Endothelial cell of umbilical vein (primary cell): ENCODE results near the gene CLIC6. TPM values are rescaled to one million over a fixed set of nuclear protein-coding genes. Genes with fewer than 3 reads are reported as not detected.

Experiments
- BruUV-seq: library from RNA; stranded (reverse); fragments of 400-500 nt; replicated peaks from 2 replicates; lab custom pipeline; 2021; lab: Mats Ljungman, UMichigan
- CTCF ChIA-PET: fragments of 300-600, 350-600 bp; sonication (Branson Sonifier 250); formaldehyde crosslinking; loops from one replicate; lab custom pipeline; 2021; ENCODE audit warnings: antibody characterized with exemption, inconsistent platforms; lab: Charles Lee
- POLR2A ChIA-PET: fragments of 300-600, 350-600 bp; sonication (Branson Sonifier 250); formaldehyde crosslinking; loops from one replicate; lab custom pipeline; 2021; ENCODE audit warnings: antibody characterized with exemption, inconsistent platforms; lab: Charles Lee
- DNase-seq: peaks from one replicate; pipeline ENCODE4 v3.0.0-alpha.2; 2011; ENCODE audit warnings: low read depth, low spot score
- FAIRE-seq: peaks from 2 replicates; lab custom pipeline; 2011; peaks lifted over from hg19 to GRCh38; lab: Jason Lieb, UNC
- H2AFZ ChIP-seq: 2 replicates; pipeline ENCODE4 v1.6.0; 2012; ENCODE audit warnings: low read depth, low read length, control low read depth, inconsistent platforms
- H3K27ac ChIP-seq: 2 replicates; pipeline ENCODE4 v1.5.1; 2011; ENCODE audit warnings: low read depth, mild to moderate bottlenecking, control low read depth, low read length, moderate library complexity; ENCODE audit not compliant: insufficient read depth
- H3K27me3 ChIP-seq, 2 experiments: 2 replicates each; pipeline versions ENCODE4 v1.6.0 to v1.6.1; 2011; ENCODE audit warnings: low read length in 2 of 2, mixed read lengths in 1 of 2; ENCODE audit not compliant: control insufficient read depth in 2 of 2, insufficient read depth in 2 of 2
- H3K36me3 ChIP-seq, 2 experiments: 2 replicates in 1 of 2; 3 replicates in 1 of 2; pipeline ENCODE4 v1.5.1; 2011; ENCODE audit warnings: low read length in 2 of 2, mild to moderate bottlenecking in 1 of 2, moderate library complexity in 1 of 2; ENCODE audit not compliant: control insufficient read depth in 2 of 2, insufficient read depth in 2 of 2; ENCODE audit errors: extremely low read depth in 1 of 2
- H3K4me1 ChIP-seq: 3 replicates; pipeline ENCODE4 v1.5.1; 2011; ENCODE audit warnings: mild to moderate bottlenecking, low read length; ENCODE audit not compliant: control insufficient read depth, insufficient read depth; ENCODE audit errors: extremely low read depth
- H3K4me2 ChIP-seq: 2 replicates; pipeline ENCODE4 v1.6.1; 2011; ENCODE audit warnings: low read length, control low read depth, mixed read lengths; ENCODE audit not compliant: insufficient read depth
- H3K4me3 ChIP-seq, 3 experiments: fragments of 200-600 bp in 1 of 3; sonication (generic), shearing (Covaris generic) in 1 of 3; replicated peaks in 1 of 3; 2 replicates each; pipeline ENCODE4 v1.5.1; 2011 to 2016; ENCODE audit warnings: control low read depth in 3 of 3, low read length in 3 of 3, mild to moderate bottlenecking in 2 of 3, inconsistent platforms in 1 of 3, low read depth in 1 of 3, moderate library complexity in 1 of 3; ENCODE audit not compliant: insufficient read depth in 1 of 3
- H3K79me2 ChIP-seq: 2 replicates; pipeline ENCODE4 v1.6.0; 2012; ENCODE audit warnings: low read length, inconsistent platforms; ENCODE audit not compliant: control insufficient read depth, insufficient read depth
- H3K9ac ChIP-seq: replicated peaks from 2 replicates; pipeline ENCODE3; 2011; ENCODE audit warnings: low read length, control low read depth; ENCODE audit not compliant: insufficient read depth; ENCODE audit errors: extremely low read depth
- H3K9me1 ChIP-seq: replicated peaks from 3 replicates; pipeline ENCODE4 v1.6.0; 2011; ENCODE audit warnings: mild to moderate bottlenecking, low read length; ENCODE audit not compliant: control insufficient read depth, insufficient read depth; ENCODE audit errors: extremely low read depth
- H3K9me3 ChIP-seq: replicated peaks from 2 replicates; pipeline ENCODE4 v1.5.1; 2012; ENCODE audit warnings: low read length, inconsistent platforms; ENCODE audit not compliant: control insufficient read depth, insufficient read depth
- H4K20me1 ChIP-seq: replicated peaks from 2 replicates; pipeline ENCODE3; 2011; ENCODE audit warnings: mild to moderate bottlenecking, low read length; ENCODE audit not compliant: control insufficient read depth, insufficient read depth; ENCODE audit errors: extremely low read depth
- CTCF ChIP-seq, 2 donors: IDR thresholded peaks; 1 replicate in 1 of 2; 2 replicates in 1 of 2; pipeline ENCODE4 v1.5.1; 2011; ENCODE audit warnings: low read length in 2 of 2, mild to moderate bottlenecking in 2 of 2, moderate library complexity in 2 of 2, control low read depth in 1 of 2, inconsistent platforms in 1 of 2, low read depth in 1 of 2; ENCODE audit not compliant: insufficient read depth in 1 of 2; ENCODE audit errors: extremely low read depth in 1 of 2
- FOS ChIP-seq: IDR thresholded peaks from 2 replicates; pipeline ENCODE4 v1.6.1; 2011; ENCODE audit warnings: mild to moderate bottlenecking, low read length, moderate library complexity, borderline replicate concordance; ENCODE audit not compliant: insufficient read depth
- dilution Hi-C: fragments of 300-500 bp; cut with MboI; formaldehyde crosslinking; loops from one replicate; pipeline ENCODE4 v1.15.0; 2019; ENCODE audit warnings: low sequenced_read_pairs; ENCODE audit not compliant: extremely low pct_ligation_motif_present
- intact Hi-C: fragments of 100-400 bp; cut with micrococcal nuclease; formaldehyde crosslinking; loops from one replicate; pipeline ENCODE4 v1.10.0; 2022
- polyA plus RNA-seq, 4 experiments: library from polyadenylated mRNA; depleted of rRNA in 3 of 4; stranded (reverse) in 3 of 4; unstranded in 1 of 4; fragments of >200 nt; gene quantifications; 2 replicates each; pipeline versions ENCODE4 v1.2.1 to v1.2.3, GENCODE V29; 2011 to 2012; ENCODE audit warnings: missing spikeins in 1 of 4
- total RNA-seq: library from RNA; stranded (reverse); gene quantifications from 2 replicates; pipeline ENCODE4 v1.2.3, GENCODE V29; 2021
- TF ChIP-seq, protein P1 (sequence below): IDR thresholded peaks from 2 replicates; pipeline ENCODE4 v1.6.1; 2011; ENCODE audit not compliant: insufficient read depth, insufficient read length

Gene CLIC6
- total and polyA plus RNA-seq, 2 donors (not counting 3 experiments of a cell fraction or from before 2014, with no cell fraction given), result not detected

DNA sequence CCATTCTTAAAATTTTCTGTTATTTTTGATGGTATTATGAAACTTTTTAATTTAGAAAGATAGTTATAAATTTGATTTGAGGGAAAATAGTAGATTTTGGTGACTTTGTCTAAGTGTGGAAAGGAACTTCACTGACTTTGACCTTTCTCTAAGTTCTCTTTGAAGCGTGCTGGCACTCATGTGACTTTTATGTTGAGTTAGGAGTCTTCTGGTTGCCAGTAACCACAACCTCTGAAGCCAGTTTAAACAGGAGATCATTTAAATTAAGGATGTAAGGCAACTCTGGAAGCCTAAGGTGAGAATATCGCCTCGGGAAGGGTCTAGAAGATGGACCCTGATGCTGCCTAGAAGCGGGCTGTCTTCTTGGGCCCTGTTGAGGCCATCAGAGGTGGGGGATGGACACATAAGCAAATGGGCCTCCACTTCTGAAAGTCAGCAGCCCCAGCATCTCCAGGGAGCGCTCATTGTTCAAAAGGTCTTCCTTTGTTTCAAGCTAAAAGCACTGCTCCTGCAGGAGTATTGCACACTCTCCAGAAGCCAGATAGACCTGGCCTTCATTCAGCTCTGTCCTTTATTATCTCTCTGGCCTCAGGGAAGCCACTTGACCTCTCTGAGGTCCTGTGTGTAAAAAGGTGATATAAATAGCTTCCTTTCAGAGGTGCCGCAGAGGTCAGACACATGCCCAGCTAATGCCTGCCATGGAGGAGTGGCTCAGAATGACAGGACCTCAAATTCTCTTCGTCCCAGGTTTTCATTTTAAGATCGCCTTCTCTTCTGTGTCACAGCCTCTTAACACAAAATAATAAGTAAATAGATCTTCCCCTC lies 48.7 kb upstream of the CLIC6 start:
- H3K4me2 ChIP-seq, result no peak overlapping the region
- no peaks in the 10 kb centered on the region for H3K79me2 ChIP-seq
- TF ChIP-seq CTCF (IDR thresholded peaks at IDR 0.05; ENCODE audit: extremely low read depth in 1 of 2, insufficient read depth in 1 of 2, low read depth in 1 of 2, low read length in 2 of 2) (no peak), FOS (no peak)
- TF ChIP-seq, protein P1, sequence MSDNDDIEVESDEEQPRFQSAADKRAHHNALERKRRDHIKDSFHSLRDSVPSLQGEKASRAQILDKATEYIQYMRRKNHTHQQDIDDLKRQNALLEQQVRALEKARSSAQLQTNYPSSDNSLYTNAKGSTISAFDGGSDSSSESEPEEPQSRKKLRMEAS, result no peak
- H3K27ac ChIP-seq, result no peak overlapping the region
- H3K9me3 ChIP-seq, result no peaks in the 10 kb centered on the region
- no peak overlapping the region for H3K4me3 ChIP-seq
- H3K27me3 ChIP-seq, result peaks cover 19 to 20% of the 10 kb centered on the region in 2 experiments
- intact Hi-C loops, result loop anchor here (5.0 kb wide), 1 partner anchor 267 kb away; no protein-coding TSS in a partner anchor
- no peak overlapping the region for H3K9ac ChIP-seq
- CTCF ChIA-PET, result interaction anchor here (1.2 kb wide), 1 partner anchor 11 kb away, joined by 4 read pairs; no protein-coding TSS in a partner anchor
- peaks cover 4% of the 10 kb centered on the region for H3K4me1 ChIP-seq
- DNase-seq (no peak), FAIRE-seq (no peak)
- H3K9me1 ChIP-seq, result no peaks in the 10 kb centered on the region
- no peaks in the 10 kb centered on the region for H3K36me3 ChIP-seq
- H4K20me1 ChIP-seq, result no peaks in the 10 kb centered on the region
- no TSS peak for BruUV-seq
- POLR2A ChIA-PET, result no interaction called here
- H2AFZ ChIP-seq, result no peak overlapping the region
- dilution Hi-C loops, result no loop called here
